IPS-18c (cell line): ENCODE data around the gene GSTT2B.
"Not testable (repeated sequence)": the region's sequence is repeated elsewhere in the genome, so short reads cannot be mapped to it uniquely, and the experiment has no call there.

Experiments used
- H3K4me3 ChIP-seq: 2 replicates; pipeline ENCODE4 v1.7.0; 2013; ENCODE audit warnings: low read depth, mild to moderate bottlenecking, low read length, moderate library complexity; ENCODE audit not compliant: insufficient read depth
- H3K9me3 ChIP-seq: one replicate; pipeline ENCODE4 v1.6.1; 2013; ENCODE audit warnings: mild to moderate bottlenecking, low read length, moderate library complexity; ENCODE audit not compliant: control insufficient read depth, insufficient read depth

GSTT2B gene

GRCh38 chr22:23961084-23961771, at the start of gene GSTT2B:
TSS of gene GSTT2B (minus strand) at chr22:23961195. CDS start at chr22:23961131, 64 bp downstream.
- H3K4me3 ChIP-seq, H3K9me3 ChIP-seq: not testable (repeated sequence)

GRCh38 chr22:24010018-24010391, 49.0 kb upstream of the GSTT2B start:
- H3K9me3 ChIP-seq: no peaks in the 10 kb centered on the region
- H3K4me3 ChIP-seq: no peak overlapping the region

GRCh38 chr22:24009227-24010017, 48.4 kb upstream of the GSTT2B start:
- H3K4me3 ChIP-seq: no peak overlapping the region
- H3K9me3 ChIP-seq: no peaks in the 10 kb centered on the region

- Histone ChIP-seq H3K9me3 (no peaks in the 10 kb centered on the region), H3K4me3 (no peak overlapping the region)
These were observed 47.6 kb upstream of the GSTT2B start for GRCh38 chr22:24008381-24009226.

GRCh38 chr22:24008022-24008283, 47.0 kb upstream of the GSTT2B start:
- H3K9me3 ChIP-seq: no peaks in the 10 kb centered on the region
- no peak overlapping the region for H3K4me3 ChIP-seq

- Histone ChIP-seq H3K4me3 (no peak overlapping the region), H3K9me3 (no peaks in the 10 kb centered on the region)
These were observed 46.4 kb upstream of the GSTT2B start for GRCh38 chr22:24007253-24008021.

- Histone ChIP-seq H3K4me3 (no peak overlapping the region), H3K9me3 (no peaks in the 10 kb centered on the region)
These were observed 45.9 kb upstream of the GSTT2B start for GRCh38 chr22:24006914-24007214.

- no peaks in the 10 kb centered on the region for H3K9me3 ChIP-seq
- no peak overlapping the region for H3K4me3 ChIP-seq
These were observed 45.4 kb upstream of the GSTT2B start for GRCh38 chr22:24006207-24006913.

GRCh38 chr22:24005201-24005600, 44.2 kb upstream of the GSTT2B start, which contains the start of gene GSTT4:
TSS of gene GSTT4 (minus strand) at chr22:24005453. CDS start at chr22:24005356, 97 bp downstream.
- no peak within 1 kb of the TSS for H3K4me3 ChIP-seq
- no peaks in the 10 kb centered on the region for H3K9me3 ChIP-seq

GRCh38 chr22:24003887-24004286, 42.9 kb upstream of the GSTT2B start:
- H3K9me3 ChIP-seq: no peaks in the 10 kb centered on the region
- H3K4me3 ChIP-seq: no peak overlapping the region

- Histone ChIP-seq H3K9me3 (no peaks in the 10 kb centered on the region), H3K4me3 (no peak overlapping the region)
These were observed 41.9 kb upstream of the GSTT2B start for GRCh38 chr22:24002851-24003250.

- no peak overlapping the region for H3K4me3 ChIP-seq
- H3K9me3 ChIP-seq: no peaks in the 10 kb centered on the region
These were observed 41.3 kb upstream of the GSTT2B start for GRCh38 chr22:24002272-24002671.

GRCh38 chr22:24001314-24001713, 40.3 kb upstream of the GSTT2B start:
- Histone ChIP-seq H3K9me3 (no peaks in the 10 kb centered on the region), H3K4me3 (no peak overlapping the region)

- not testable (repeated sequence) for H3K4me3 ChIP-seq, H3K9me3 ChIP-seq
These were observed 38.8 kb upstream of the GSTT2B start for GRCh38 chr22:23999779-24000178.

GRCh38 chr22:23997092-23997491, 36.1 kb upstream of the GSTT2B start:
- Histone ChIP-seq H3K9me3 (no peaks in the 10 kb centered on the region), H3K4me3 (no peak overlapping the region)

- not testable (repeated sequence) for H3K4me3 ChIP-seq, H3K9me3 ChIP-seq
These were observed 32.7 kb upstream of the GSTT2B start for GRCh38 chr22:23993581-23994177.
